Activated CD4-positive, CD25-positive, alpha-beta regulatory T cell treated with anti-CD3 and anti-CD28 coated beads, Interleukin-2, amount 50 U/mL, for 16 hours (primary cell): ENCODE results near the gene CD6.

Experiments used
- DNase-seq: peaks from one replicate; pipeline ENCODE4 v3.0.0-alpha.2; 2020; ENCODE audit warnings: low read depth, low spot score

The CD6 gene

GRCh38 chr11:60985991-60986915, 14.8 kb downstream of the CD6 start:
- peak; percentile 80 for DNase-seq

GRCh38 chr11:60987577-60988277, 16.2 kb downstream of the CD6 start:
- no peak for DNase-seq

GRCh38 chr11:60988658-60989057, 17.2 kb downstream of the CD6 start:
- DNase-seq: no peak

- DNase-seq: no peak
These were observed 17.7 kb downstream of the CD6 start for GRCh38 chr11:60989093-60989650.

- no peak for DNase-seq
These were observed 20.0 kb downstream of the CD6 start for GRCh38 chr11:60991457-60991856.

- DNase-seq: no peak
These were observed 21.4 kb downstream of the CD6 start for GRCh38 chr11:60992842-60993409.

- DNase-seq: no peak
These were observed 22.1 kb downstream of the CD6 start for GRCh38 chr11:60993615-60994014.

GRCh38 chr11:60994541-60995080, 23.1 kb downstream of the CD6 start:
- no peak for DNase-seq

GRCh38 chr11:60995798-60996197, 24.3 kb downstream of the CD6 start:
- no peak for DNase-seq

GRCh38 chr11:60996381-60997138, 25.1 kb downstream of the CD6 start:
- no peak for DNase-seq

GRCh38 chr11:61000426-61000825, 28.9 kb downstream of the CD6 start:
- DNase-seq: no peak

GRCh38 chr11:61001931-61002330, 30.5 kb downstream of the CD6 start:
- no peak for DNase-seq

- DNase-seq: no peak
These were observed 31.1 kb downstream of the CD6 start for GRCh38 chr11:61002598-61002997.

GRCh38 chr11:61004180-61004611, 32.7 kb downstream of the CD6 start:
- DNase-seq: no peak

GRCh38 chr11:61004761-61005181, 33.3 kb downstream of the CD6 start:
- no peak for DNase-seq

- no peak for DNase-seq
These were observed 36.0 kb downstream of the CD6 start for GRCh38 chr11:61007383-61007955.

- DNase-seq: no peak
These were observed 36.7 kb downstream of the CD6 start for GRCh38 chr11:61007956-61008896.

GRCh38 chr11:61008971-61009370, 37.5 kb downstream of the CD6 start:
- DNase-seq: no peak

- no peak for DNase-seq
These were observed 38.2 kb downstream of the CD6 start for GRCh38 chr11:61009392-61010275.
